ENCODE measurements around the gene RMND5A.

The RMND5A gene

GRCh38 chr2:86768189-86768949, 48.3 kb downstream of the RMND5A start:
- DNase-seq = no peak

- DNase-seq = no peak
Observed at GRCh38 chr2:86769838-86770237, 49.7 kb downstream of the RMND5A start.

GRCh38 chr2:86770816-86771301, 50.8 kb downstream of the RMND5A start:
- DNase-seq = no peak

GRCh38 chr2:86772611-86773010, 52.5 kb downstream of the RMND5A start:
- no peak for DNase-seq

- no peak for DNase-seq
Observed at GRCh38 chr2:86774862-86775261, 54.8 kb downstream of the RMND5A start.

- no peak for DNase-seq
Observed at GRCh38 chr2:86775338-86775737, 55.2 kb downstream of the RMND5A start.

GRCh38 chr2:86776532-86776931, 56.4 kb downstream of the RMND5A start:
- DNase-seq = no peak

GRCh38 chr2:86778957-86779356, 58.9 kb downstream of the RMND5A start:
- no peak for DNase-seq

GRCh38 chr2:86779971-86780370, 59.9 kb downstream of the RMND5A start:
- no peak for DNase-seq

GRCh38 chr2:86781363-86781762, 61.3 kb downstream of the RMND5A start:
- no peak for DNase-seq

GRCh38 chr2:86782748-86783147, 62.7 kb downstream of the RMND5A start:
- DNase-seq = no peak

- DNase-seq = no peak
Observed at GRCh38 chr2:86783615-86784339, 63.7 kb downstream of the RMND5A start.

GRCh38 chr2:86785456-86785855, 65.4 kb downstream of the RMND5A start:
- DNase-seq = no peak

GRCh38 chr2:86786001-86786536, 66.0 kb downstream of the RMND5A start:
- DNase-seq = no peak

GRCh38 chr2:86787736-86788135, 67.6 kb downstream of the RMND5A start:
- no peak for DNase-seq

GRCh38 chr2:86788165-86788564, 68.1 kb downstream of the RMND5A start:
- no peak for DNase-seq

- no peak for DNase-seq
Observed at GRCh38 chr2:86788881-86789686, 69.0 kb downstream of the RMND5A start.

- DNase-seq = no peak
Observed at GRCh38 chr2:86789687-86790133, 69.6 kb downstream of the RMND5A start.

GRCh38 chr2:86790134-86790675, 70.1 kb downstream of the RMND5A start:
- DNase-seq = no peak

- DNase-seq = no peak
Observed at GRCh38 chr2:86790676-86791572, 70.8 kb downstream of the RMND5A start, which contains the start of gene CD8A. TSS of gene CD8A (minus strand) at chr2:86790913. CDS start at chr2:86790825, 88 bp downstream.

- no peak for DNase-seq
Observed at GRCh38 chr2:86791573-86791972, 71.5 kb downstream of the RMND5A start.

GRCh38 chr2:86793752-86794151, 73.7 kb downstream of the RMND5A start:
- no peak for DNase-seq

Data from activated effector memory CD4-positive, alpha-beta T cell treated with Interleukin-2 at 50 U/mL for 16 hours (primary cell).